Measurements from ENCODE around the gene HIGD2A. TPM values are rescaled to one million over a fixed set of nuclear protein-coding genes. Genes with fewer than 3 reads are reported as not detected.
A peak's percentile ranks its signal among the peaks of the same experiment; 100 is the strongest.

The HIGD2A gene
- total and polyA plus RNA-seq, 2 of the 13 experiments (the other 11 are each of a cell fraction or from before 2014, with no cell fraction given) = 89.2 to 146 TPM

DNA sequence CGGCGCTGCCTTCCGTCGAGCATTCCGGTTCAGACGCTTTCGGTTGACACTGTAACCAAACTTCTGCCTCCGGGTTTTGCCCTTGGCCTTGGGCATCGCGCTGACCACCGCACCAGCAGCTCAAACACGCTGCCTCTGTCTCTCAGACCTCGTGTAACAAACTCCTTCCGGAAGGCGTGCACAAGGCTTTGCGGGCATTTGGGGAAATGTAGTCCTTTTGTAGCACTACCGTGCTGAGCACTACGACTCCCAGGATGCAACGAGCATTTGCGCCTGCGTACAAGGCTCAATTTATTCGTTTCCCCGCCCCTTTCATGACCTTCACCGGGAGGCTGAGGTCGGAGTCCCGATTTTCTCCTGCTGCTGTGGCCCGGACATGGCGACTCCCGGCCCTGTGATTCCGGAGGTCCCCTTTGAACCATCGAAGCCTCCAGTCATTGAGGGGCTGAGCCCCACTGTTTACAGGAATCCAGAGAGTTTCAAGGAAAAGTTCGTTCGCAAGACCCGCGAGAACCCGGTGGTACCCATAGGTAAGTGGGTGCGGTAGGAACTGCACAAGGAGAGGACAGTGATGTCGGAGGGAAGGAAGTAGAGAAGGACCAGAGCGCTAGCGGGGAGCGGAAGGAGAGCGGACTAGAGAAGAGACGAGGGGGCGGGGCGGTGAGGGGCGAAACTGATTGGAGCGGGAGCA, at the start of gene HIGD2A, which contains the start of gene NOP16 (continued):
- TF ChIP-seq ZNF407 (CRISPR knock-in tag; IDR thresholded peaks at IDR 0.05; ENCODE audit: not compliant biosample characterization) = peak; percentile 50
- TF ChIP-seq ZNF337 (CRISPR knock-in tag; IDR thresholded peaks at IDR 0.05; ENCODE audit: borderline replicate concordance, low read depth) = peak; percentile 89; the same call in 1 of the 2 replicates
- no peak for TF ChIP-seq ZNF7 (CRISPR knock-in tag; IDR thresholded peaks at IDR 0.05)
- TF ChIP-seq ZBTB34 (CRISPR knock-in tag; IDR thresholded peaks at IDR 0.05) = peak; percentile 72; the same call in 1 of the 2 replicates
- 0 out of 2 replicates have a peak, but pooled peaks have one; percentile 38 for TF ChIP-seq ZNF234 (CRISPR knock-in tag; conservative IDR thresholded peaks at IDR 0.05)
- TF ChIP-seq ZFY (CRISPR knock-in tag; IDR thresholded peaks at IDR 0.05) = peak; percentile 84
- no peak for TF ChIP-seq ZNF296 (CRISPR knock-in tag; conservative IDR thresholded peaks at IDR 0.05)
- TF ChIP-seq, protein P1, sequence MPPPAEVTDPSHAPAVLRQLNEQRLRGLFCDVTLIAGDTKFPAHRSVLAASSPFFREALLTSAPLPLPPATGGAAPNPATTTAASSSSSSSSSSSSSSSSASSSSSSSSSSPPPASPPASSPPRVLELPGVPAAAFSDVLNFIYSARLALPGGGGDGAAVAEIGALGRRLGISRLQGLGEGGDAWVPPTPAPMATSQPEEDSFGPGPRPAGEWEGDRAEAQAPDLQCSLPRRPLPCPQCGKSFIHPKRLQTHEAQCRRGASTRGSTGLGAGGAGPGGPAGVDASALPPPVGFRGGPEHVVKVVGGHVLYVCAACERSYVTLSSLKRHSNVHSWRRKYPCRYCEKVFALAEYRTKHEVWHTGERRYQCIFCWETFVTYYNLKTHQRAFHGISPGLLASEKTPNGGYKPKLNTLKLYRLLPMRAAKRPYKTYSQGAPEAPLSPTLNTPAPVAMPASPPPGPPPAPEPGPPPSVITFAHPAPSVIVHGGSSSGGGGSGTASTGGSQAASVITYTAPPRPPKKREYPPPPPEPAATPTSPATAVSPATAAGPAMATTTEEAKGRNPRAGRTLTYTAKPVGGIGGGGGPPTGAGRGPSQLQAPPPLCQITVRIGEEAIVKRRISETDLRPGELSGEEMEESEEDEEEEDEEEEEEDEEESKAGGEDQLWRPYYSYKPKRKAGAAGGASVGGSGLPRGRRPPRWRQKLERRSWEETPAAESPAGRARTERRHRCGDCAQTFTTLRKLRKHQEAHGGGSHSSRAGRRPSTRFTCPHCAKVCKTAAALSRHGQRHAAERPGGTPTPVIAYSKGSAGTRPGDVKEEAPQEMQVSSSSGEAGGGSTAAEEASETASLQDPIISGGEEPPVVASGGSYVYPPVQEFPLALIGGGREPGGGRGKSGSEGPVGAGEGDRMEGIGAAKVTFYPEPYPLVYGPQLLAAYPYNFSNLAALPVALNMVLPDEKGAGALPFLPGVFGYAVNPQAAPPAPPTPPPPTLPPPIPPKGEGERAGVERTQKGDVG (CRISPR knock-in tag; IDR thresholded peaks at IDR 0.05; ENCODE audit: borderline replicate concordance) = 0 out of 2 replicates have a peak, but pooled peaks have one; percentile 21
- TF ChIP-seq GPBP1L1 (CRISPR knock-in tag; IDR thresholded peaks at IDR 0.05) = no peak
- TF ChIP-seq ZNF841 (CRISPR knock-in tag; IDR thresholded peaks at IDR 0.05; ENCODE audit: borderline replicate concordance) = no peak
- TF ChIP-seq HNRNPLL (IDR thresholded peaks at IDR 0.05; ENCODE audit: low read depth, low read length, poor library complexity, severe bottlenecking) = peak; percentile 11
- TF ChIP-seq JUNB (CRISPR knock-in tag; IDR thresholded peaks at IDR 0.05; ENCODE audit: borderline replicate concordance) = peak; percentile 18; the same call in 1 of the 2 replicates
- TF ChIP-seq ZBTB20 (CRISPR knock-in tag; IDR thresholded peaks at IDR 0.05; ENCODE audit: borderline replicate concordance, low read depth) = no peak

All from HepG2 (cell line).